Thyroid gland (tissue), 4 donors: ENCODE measurements around the gene MAF.

Experiments
- POLR2A ChIP-seq, 2 donors: fragments of 450-650 bp; IDR thresholded peaks; one replicate each; pipeline ENCODE4 v1.6.1; 2017; ENCODE audit warnings: antibody characterized with exemption in 2 of 2, mild to moderate bottlenecking in 2 of 2, moderate library complexity in 1 of 2
- TF ChIP-seq, protein P1 (sequence below), 6 experiments: fragments of 200-600 bp in 3 of 6; fragments of 450-650 bp in 3 of 6; sonication (generic) in 3 of 6; IDR thresholded peaks; one replicate each; pipeline ENCODE4 v1.5.1; 2016 to 2019; ENCODE audit warnings: antibody characterized with exemption in 6 of 6, mild to moderate bottlenecking in 2 of 6, inconsistent platforms in 1 of 6, moderate library complexity in 1 of 6

DNA sequence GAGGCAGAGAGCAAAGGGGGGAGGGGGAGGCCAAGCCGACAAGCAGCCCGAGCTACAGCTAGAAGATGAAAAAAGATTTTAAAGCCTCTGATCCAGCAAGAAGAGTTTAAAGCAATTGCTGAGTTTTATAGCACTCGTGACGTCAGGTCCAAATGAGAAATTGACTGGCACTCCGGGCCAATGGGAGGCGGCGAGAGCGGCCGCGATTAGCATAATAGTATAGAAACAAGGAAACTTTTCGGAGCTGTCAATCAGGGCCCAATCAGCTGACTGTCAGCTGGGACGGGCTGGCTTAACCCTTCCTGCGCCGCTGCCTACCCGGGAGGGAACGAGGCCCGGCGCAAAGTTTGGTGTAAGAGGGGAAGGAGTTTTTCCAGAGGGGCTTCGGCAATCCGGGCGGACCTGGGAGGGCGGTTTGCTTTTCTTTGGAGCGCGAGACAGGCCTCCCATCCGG lies at the start of gene MAF:
- TF ChIP-seq, protein P1, sequence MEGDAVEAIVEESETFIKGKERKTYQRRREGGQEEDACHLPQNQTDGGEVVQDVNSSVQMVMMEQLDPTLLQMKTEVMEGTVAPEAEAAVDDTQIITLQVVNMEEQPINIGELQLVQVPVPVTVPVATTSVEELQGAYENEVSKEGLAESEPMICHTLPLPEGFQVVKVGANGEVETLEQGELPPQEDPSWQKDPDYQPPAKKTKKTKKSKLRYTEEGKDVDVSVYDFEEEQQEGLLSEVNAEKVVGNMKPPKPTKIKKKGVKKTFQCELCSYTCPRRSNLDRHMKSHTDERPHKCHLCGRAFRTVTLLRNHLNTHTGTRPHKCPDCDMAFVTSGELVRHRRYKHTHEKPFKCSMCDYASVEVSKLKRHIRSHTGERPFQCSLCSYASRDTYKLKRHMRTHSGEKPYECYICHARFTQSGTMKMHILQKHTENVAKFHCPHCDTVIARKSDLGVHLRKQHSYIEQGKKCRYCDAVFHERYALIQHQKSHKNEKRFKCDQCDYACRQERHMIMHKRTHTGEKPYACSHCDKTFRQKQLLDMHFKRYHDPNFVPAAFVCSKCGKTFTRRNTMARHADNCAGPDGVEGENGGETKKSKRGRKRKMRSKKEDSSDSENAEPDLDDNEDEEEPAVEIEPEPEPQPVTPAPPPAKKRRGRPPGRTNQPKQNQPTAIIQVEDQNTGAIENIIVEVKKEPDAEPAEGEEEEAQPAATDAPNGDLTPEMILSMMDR (IDR thresholded peaks at IDR 0.05): peak in 1 of 6 experiments; percentile 6
- peak; percentile 25 to 90 for TF ChIP-seq POLR2A (IDR thresholded peaks at IDR 0.05)
